DOHH2 (cell line): Measurements from ENCODE around the gene LY6G6F.

Source experiments
- H3F3A ChIP-seq: fragments of 200-600 bp; sonication (generic), shearing (Covaris generic); 2 replicates; pipeline ENCODE4 v1.6.0; 2016; ENCODE audit warnings: antibody characterized with exemption, mild to moderate bottlenecking; ENCODE audit not compliant: control insufficient read depth, insufficient read depth
- H3K27ac ChIP-seq: fragments of 200-600 bp; sonication (generic); 2 replicates; pipeline ENCODE4 v1.5.1; 2014; ENCODE audit warnings: low read depth, mild to moderate bottlenecking, low read length, moderate library complexity
- H3K27me3 ChIP-seq: fragments of 200-600 bp; sonication (generic); 2 replicates; pipeline ENCODE4 v1.6.1; 2014; ENCODE audit warnings: mild to moderate bottlenecking, low read length, mixed read lengths; ENCODE audit not compliant: control insufficient read depth
- H3K36me3 ChIP-seq: fragments of 200-600 bp; sonication (generic); 2 replicates; pipeline ENCODE4 v1.6.1; 2014; ENCODE audit warnings: mild to moderate bottlenecking, low read length, moderate library complexity, mixed read lengths; ENCODE audit not compliant: control insufficient read depth
- H3K4me1 ChIP-seq: fragments of 200-600 bp; sonication (generic); 2 replicates; pipeline ENCODE4 v1.6.1; 2014; ENCODE audit warnings: mild to moderate bottlenecking, low read length, mixed read lengths; ENCODE audit not compliant: control insufficient read depth
- H3K4me2 ChIP-seq: fragments of 200-600 bp; sonication (generic); 2 replicates; pipeline ENCODE4 v1.6.0; 2014; ENCODE audit warnings: mild to moderate bottlenecking, low read length, moderate library complexity
- H3K4me3 ChIP-seq: fragments of 200-600 bp; sonication (generic); 2 replicates; pipeline ENCODE4 v1.5.1; 2014; ENCODE audit warnings: mild to moderate bottlenecking, low read length, mixed read lengths
- H3K79me2 ChIP-seq: fragments of 200-600 bp; sonication (generic); 2 replicates; pipeline ENCODE4 v1.6.1; 2014; ENCODE audit warnings: mild to moderate bottlenecking, low read length, mixed read lengths; ENCODE audit not compliant: control insufficient read depth
- H3K9me2 ChIP-seq: fragments of 200-600 bp; sonication (generic); replicated peaks from 2 replicates; pipeline ENCODE4 v1.6.1; 2014; ENCODE audit warnings: mild to moderate bottlenecking, low read length, mixed read lengths; ENCODE audit not compliant: control insufficient read depth
- H3K9me3 ChIP-seq: fragments of 200-600 bp; sonication (generic); 2 replicates; pipeline ENCODE4 v1.6.1; 2014; ENCODE audit warnings: antibody characterized with exemption, low read length, mixed read lengths; ENCODE audit not compliant: control insufficient read depth, insufficient read depth
- H4K20me1 ChIP-seq: fragments of 200-600 bp; sonication (generic); 2 replicates; pipeline ENCODE4 v1.6.0; 2014; ENCODE audit warnings: low read depth, mild to moderate bottlenecking, antibody characterized with exemption, low read length, moderate library complexity; ENCODE audit not compliant: control insufficient read depth, insufficient read depth
- EZH2phosphoT487 ChIP-seq: fragments of 200-600 bp; sonication (generic); IDR thresholded peaks from 2 replicates; pipeline ENCODE4 v1.6.1; 2017; ENCODE audit warnings: borderline replicate concordance, mild to moderate bottlenecking, antibody characterized with exemption, low read length, moderate library complexity, mixed read lengths
- TF ChIP-seq, protein P1 (sequence below): fragments of 200-600 bp; sonication (generic); IDR thresholded peaks from one replicate; pipeline ENCODE4 v1.5.1; 2014; ENCODE audit warnings: antibody characterized with exemption, mild to moderate bottlenecking, low read depth, low read length; ENCODE audit not compliant: poor library complexity, severe bottlenecking

Gene LY6G6F

DNA sequence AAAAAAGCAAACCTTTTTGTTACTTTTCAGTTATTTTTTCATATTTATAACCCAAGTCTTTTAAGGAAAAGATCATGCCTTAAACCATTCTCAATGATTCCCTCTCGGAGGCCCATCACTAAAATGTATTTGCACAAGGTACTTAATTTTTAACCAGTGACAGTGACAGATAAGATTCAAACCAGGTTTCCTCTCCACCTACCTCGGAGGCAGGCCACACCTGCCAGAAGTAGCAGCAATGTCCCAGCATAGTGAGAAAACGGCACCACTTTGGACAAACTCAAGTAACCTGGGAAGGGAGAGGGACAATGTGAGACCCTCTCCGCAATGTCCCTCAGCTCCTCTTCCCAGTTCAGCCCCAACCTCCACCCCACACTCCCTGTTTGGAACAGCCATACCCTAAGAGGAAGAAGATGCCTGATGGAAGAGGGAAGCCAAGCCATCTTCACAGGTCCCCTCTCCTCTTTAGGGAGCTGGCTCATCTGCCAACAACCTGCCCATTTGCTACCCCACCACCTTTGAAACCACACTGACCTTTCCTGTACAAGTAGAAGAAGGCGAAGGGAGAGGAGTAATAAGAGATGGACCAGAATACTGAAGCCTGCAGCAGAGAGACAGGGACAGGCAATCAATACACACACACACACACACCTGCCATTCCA is 5.8 kb upstream of the LY6G6F start:
- no peaks in the 10 kb centered on the region for H3K9me2 ChIP-seq
- no peaks in the 10 kb centered on the region for H3K27me3 ChIP-seq
- 0 out of 2 replicates have a peak, but pooled peaks cover 4% of the 10 kb centered on the region for H4K20me1 ChIP-seq
- H3K27ac ChIP-seq = no peak overlapping the region
- TF ChIP-seq EZH2phosphoT487 = no peak
- TF ChIP-seq, protein P1, sequence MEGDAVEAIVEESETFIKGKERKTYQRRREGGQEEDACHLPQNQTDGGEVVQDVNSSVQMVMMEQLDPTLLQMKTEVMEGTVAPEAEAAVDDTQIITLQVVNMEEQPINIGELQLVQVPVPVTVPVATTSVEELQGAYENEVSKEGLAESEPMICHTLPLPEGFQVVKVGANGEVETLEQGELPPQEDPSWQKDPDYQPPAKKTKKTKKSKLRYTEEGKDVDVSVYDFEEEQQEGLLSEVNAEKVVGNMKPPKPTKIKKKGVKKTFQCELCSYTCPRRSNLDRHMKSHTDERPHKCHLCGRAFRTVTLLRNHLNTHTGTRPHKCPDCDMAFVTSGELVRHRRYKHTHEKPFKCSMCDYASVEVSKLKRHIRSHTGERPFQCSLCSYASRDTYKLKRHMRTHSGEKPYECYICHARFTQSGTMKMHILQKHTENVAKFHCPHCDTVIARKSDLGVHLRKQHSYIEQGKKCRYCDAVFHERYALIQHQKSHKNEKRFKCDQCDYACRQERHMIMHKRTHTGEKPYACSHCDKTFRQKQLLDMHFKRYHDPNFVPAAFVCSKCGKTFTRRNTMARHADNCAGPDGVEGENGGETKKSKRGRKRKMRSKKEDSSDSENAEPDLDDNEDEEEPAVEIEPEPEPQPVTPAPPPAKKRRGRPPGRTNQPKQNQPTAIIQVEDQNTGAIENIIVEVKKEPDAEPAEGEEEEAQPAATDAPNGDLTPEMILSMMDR = no peak
- peaks cover 32% of the 10 kb centered on the region for H3K36me3 ChIP-seq
- H3K4me2 ChIP-seq = peak overlapping the region; percentile 74
- H3F3A ChIP-seq = peaks cover 12% of the 10 kb centered on the region
- peaks cover 23% of the 10 kb centered on the region for H3K4me1 ChIP-seq
- H3K79me2 ChIP-seq = peaks cover 24% of the 10 kb centered on the region
- H3K9me3 ChIP-seq = no peaks in the 10 kb centered on the region
- H3K4me3 ChIP-seq = no peak overlapping the region

- Histone ChIP-seq H3K27me3 (no peaks in the 10 kb centered on the region), H3K9me2 (no peaks in the 10 kb centered on the region), H3K4me2 (peak overlapping the region; percentile 74), H3K4me3 (peak overlapping the region; percentile 88), H3K27ac (peak overlapping the region; percentile 74), H3K36me3 (peaks cover 30% of the 10 kb centered on the region), H3F3A (peaks cover 13% of the 10 kb centered on the region), H3K79me2 (peaks cover 24% of the 10 kb centered on the region), H4K20me1 (0 out of 2 replicates have a peak, but pooled peaks cover 4% of the 10 kb centered on the region), H3K4me1 (peaks cover 23% of the 10 kb centered on the region), H3K9me3 (no peaks in the 10 kb centered on the region)
- TF ChIP-seq, protein P1 = no peak
- no peak for TF ChIP-seq EZH2phosphoT487
Observed at GRCh38 chr6:31701666-31702404, 4.8 kb upstream of the LY6G6F start.

GRCh38 chr6:31702405-31702818 is 4.3 kb upstream of the LY6G6F start:
- H3F3A ChIP-seq = peaks cover 13% of the 10 kb centered on the region
- TF ChIP-seq, protein P1 = no peak
- no peak for TF ChIP-seq EZH2phosphoT487

More at GRCh38 chr6:31702405-31702818, 4.3 kb upstream of the LY6G6F start:
- Histone ChIP-seq H3K9me2 (no peaks in the 10 kb centered on the region), H3K4me3 (peak overlapping the region; percentile 88), H3K36me3 (peaks cover 24% of the 10 kb centered on the region), H3K4me2 (peak overlapping the region; percentile 74), H3K27ac (peak overlapping the region; percentile 74), H3K4me1 (peaks cover 23% of the 10 kb centered on the region), H3K9me3 (no peaks in the 10 kb centered on the region), H3K79me2 (peaks cover 24% of the 10 kb centered on the region), H4K20me1 (0 out of 2 replicates have a peak, but pooled peaks cover 4% of the 10 kb centered on the region), H3K27me3 (no peaks in the 10 kb centered on the region)
